ENCODE results near the gene SKI.

SKI gene

DNA sequence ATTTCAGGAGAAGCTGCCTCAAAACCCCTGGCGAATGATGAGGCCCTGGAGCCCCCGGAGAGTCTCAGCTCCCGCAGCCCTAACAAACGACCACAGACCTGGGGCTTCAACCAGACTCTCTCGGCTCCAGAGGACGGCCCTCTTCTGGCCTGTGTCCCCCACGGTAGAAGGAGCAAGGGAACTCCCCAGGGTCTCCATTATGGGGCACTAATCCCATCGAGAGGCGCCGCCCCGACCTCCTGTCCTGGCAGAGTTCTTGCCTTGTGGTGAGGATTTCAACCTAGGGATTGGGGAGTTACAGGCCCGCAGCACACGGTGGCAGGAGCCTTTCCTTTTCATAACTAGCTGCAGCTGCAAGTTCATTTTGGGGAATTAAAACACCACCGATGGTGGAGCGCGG is 39.8 kb upstream of the SKI start:
- no peak overlapping the region for H3K4me3 ChIP-seq (ENCODE audit: low read depth, low read length)
- no peak for DNase-seq (ENCODE audit: low read depth)
- TF ChIP-seq, protein P1, sequence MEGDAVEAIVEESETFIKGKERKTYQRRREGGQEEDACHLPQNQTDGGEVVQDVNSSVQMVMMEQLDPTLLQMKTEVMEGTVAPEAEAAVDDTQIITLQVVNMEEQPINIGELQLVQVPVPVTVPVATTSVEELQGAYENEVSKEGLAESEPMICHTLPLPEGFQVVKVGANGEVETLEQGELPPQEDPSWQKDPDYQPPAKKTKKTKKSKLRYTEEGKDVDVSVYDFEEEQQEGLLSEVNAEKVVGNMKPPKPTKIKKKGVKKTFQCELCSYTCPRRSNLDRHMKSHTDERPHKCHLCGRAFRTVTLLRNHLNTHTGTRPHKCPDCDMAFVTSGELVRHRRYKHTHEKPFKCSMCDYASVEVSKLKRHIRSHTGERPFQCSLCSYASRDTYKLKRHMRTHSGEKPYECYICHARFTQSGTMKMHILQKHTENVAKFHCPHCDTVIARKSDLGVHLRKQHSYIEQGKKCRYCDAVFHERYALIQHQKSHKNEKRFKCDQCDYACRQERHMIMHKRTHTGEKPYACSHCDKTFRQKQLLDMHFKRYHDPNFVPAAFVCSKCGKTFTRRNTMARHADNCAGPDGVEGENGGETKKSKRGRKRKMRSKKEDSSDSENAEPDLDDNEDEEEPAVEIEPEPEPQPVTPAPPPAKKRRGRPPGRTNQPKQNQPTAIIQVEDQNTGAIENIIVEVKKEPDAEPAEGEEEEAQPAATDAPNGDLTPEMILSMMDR (conservative IDR thresholded peaks at IDR 0.05; ENCODE audit: low read depth, low read length), result no peak

DNA sequence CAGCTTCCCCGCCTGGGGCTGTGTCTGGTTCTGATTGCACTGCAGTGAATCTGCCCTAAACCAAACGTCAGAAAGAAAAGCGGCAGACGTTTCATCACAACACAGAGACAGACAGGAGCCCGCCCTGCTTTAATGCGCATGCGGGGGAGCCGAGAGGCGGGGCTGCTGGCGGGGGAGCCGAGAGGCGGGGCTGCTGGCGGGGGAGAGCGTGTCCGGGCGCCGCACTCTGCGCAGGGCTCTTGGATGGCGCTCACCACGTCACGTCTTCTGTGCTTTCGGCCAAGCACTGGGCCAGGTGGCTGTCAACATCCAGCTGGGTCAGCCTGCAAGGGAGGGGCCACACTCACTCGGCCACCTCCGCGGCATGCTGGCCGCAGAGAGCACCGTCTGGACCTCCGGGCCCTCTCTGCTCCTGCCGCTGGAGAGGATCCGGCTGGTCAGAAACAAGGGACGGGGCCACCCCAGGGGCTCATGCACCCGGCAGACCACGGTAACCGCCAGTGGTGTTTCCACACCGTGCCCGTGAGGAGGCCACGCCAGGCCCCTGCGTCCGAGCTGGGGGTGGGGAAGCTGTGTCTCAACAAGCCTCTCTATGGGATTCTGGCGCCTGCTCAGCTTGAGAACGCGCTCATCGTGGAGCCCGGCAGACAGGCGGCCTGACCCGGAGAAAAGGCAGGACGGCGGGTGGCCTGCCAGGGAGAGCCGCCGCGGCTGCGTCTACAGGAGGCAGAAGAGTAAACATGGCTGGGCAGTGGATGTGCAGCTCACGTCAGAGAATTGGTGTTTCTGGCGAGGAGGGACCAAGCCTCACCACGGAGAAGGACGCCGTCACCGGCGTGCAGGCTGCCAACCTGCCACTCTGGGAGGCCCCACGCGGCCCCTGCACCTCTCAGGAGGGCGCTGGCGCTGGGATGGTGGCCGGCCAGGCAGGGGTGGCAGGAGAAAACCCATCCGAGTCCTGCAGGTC is 38.4 kb upstream of the SKI start:
- TF ChIP-seq, protein P1 (conservative IDR thresholded peaks at IDR 0.05; ENCODE audit: low read depth, low read length), result no peak
- peak; percentile 98 for DNase-seq (ENCODE audit: low read depth)
- peak overlapping the region; percentile 66 for H3K4me3 ChIP-seq (ENCODE audit: low read depth, low read length)

DNA sequence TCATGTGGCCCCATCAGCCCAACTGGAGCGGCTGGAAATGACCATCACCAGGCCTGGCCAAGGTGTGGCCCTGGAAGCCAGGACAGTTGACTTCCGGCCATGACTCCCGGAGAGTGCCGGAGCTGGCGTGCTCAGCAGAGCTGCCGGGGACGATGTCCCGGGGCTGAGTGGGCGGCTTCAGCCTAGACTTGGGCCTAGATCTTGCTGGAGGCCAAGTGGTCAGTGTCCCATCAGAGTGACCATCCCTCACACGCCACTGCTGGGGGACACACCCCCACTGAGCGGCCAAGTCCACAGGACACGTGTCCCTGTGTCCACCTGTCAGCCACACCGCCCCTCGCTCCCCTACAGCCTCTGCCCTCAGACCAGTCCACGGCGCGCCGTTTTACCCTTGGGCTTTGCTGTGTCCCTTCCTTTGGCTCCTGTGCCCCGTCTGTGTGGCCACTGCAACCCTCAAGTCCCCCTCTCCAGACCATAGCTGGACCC is 37.6 kb upstream of the SKI start:
- peak overlapping the region; percentile 66 for H3K4me3 ChIP-seq (ENCODE audit: low read depth, low read length)
- no peak for DNase-seq (ENCODE audit: low read depth)
- TF ChIP-seq, protein P1 (conservative IDR thresholded peaks at IDR 0.05; ENCODE audit: low read depth, low read length), result no peak

DNA sequence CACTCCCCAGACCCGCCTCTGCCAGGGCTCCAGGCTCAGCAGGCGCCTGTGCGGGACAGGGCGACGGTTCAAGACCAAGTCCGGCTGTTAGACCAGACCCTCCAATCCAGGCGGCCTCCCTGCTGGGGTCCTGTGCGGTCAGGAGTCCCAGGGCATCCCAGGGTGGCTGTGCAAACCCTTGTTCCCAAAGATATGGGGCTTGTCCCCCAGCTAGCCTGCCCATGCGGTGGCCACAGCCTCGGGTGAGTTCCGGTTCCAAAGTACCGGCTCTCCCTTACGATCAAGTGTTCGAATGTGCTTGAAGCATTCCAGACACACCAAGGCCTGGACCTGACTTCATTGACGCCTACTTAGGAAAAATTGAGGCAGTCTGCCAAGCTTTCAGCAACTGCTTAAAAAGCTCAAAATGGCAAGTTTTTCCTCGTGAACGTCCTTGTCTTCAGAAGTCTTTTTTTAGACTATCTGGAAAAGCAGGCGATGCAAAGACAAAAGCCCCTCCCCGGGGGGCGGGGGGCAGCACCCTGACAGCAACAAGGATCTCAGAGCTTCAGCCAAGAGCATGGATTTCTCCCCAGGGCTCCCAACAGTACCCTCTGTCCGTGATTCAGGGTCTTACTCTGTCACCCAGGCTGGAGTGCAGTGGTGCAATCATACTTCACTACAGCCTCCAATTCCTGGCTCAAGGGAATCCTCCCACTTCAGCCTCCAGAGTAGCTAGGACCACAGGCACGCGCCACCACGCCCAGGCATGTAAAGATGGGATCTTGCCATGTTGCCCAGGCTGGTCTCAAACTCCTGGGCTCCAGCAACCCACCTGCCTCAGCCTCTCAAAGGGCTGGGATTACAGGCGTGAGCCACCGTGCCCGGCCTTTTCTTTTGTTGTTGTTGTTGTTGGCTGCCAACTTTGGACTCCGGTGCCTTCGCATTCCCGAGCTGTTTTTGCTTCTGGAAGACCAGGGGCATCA is 35.8 kb upstream of the SKI start:
- TF ChIP-seq, protein P1 (conservative IDR thresholded peaks at IDR 0.05; ENCODE audit: low read depth, low read length), result no peak
- peak; percentile 81 for DNase-seq (ENCODE audit: low read depth)
- H3K4me3 ChIP-seq (ENCODE audit: low read depth, low read length), result no peak overlapping the region

DNA sequence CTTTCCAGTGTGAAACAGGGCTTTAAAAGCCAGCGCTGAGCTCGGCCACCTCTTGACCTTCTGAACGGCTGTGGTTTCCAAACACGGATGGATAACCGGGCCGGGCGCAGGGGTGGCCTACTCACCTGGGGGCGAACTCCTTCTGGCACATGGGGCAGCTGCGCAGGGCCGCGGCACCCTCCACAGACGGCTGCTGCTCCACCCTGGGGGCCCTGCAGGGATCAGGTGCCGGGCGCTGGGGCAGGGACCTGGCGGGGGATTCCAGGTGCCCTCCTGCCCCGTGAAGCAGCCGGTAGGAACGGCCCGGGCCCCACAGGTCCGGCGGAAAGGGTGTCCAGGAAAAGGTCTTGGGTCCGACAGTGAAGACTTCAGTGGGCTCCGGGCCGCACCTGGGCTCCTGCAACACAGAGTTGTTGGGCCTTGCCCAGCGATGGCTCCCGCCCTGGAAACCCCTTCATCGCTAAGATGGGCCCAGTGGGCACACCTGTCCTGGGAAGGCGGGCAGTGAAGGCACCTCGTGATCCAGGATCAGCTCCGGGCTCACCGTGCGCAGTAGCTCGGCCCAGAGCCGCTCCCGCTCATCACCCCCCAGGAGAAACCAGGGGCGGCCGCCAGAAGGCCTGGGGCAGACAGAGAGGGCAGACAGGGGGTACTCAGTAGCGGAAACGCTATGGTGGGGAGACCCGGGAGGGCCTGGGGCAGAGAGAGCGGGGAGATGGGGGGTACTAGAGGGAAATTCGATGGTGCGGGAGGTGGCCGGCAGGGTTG is 34.4 kb upstream of the SKI start:
- TF ChIP-seq, protein P1 (conservative IDR thresholded peaks at IDR 0.05; ENCODE audit: low read depth, low read length), result no peak
- no peak for DNase-seq (ENCODE audit: low read depth)
- peak overlapping the region; percentile 58 for H3K4me3 ChIP-seq (ENCODE audit: low read depth, low read length)

DNA sequence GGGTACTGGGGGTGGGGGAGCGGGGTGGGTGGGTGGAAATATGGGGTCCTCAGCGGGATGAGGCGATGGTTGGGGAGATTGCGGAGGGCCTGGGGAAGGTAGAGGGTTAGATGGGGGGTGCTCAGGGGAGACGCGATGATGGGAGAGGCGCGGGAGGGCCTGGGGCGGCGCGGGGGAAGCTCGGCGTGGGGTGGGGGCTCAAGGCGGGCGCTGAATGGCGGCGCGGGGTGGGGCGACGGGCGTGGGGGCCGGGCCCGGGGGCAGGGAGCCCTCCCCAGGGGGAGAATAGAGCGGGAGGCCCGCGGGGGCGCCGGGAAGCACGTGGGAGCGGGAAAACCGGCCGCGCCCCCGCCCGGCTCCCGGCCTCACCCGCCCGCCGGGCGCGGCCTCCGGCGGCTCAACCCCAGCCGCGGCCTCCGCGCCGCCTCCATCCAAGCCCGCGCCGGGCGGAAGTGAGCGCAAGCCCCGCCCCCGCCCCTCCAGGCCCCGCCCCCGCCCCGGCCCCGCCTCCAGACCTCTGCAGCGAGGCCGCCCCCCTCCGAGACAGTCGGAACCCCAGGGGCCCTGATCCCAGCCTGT is 33.7 kb upstream of the SKI start, which contains the start of gene FAAP20:
Gene FAAP20, minus strand, starts transcription at position 454 of the 579 bp plus-strand sequence. Its CDS starts 23 bp downstream, at position 431.
- peak within 1 kb of the TSS; percentile 72 for H3K4me3 ChIP-seq (ENCODE audit: low read depth, low read length)
- TF ChIP-seq, protein P1 (conservative IDR thresholded peaks at IDR 0.05; ENCODE audit: low read depth, low read length), result no peak
- peak; percentile 66 for DNase-seq (ENCODE audit: low read depth)

Data from choroid plexus epithelial cell (primary cell).